ENCODE measurements around the gene MOV10.

Gene MOV10

GRCh38 chr1:112698366-112699310 lies 24.2 kb downstream of the MOV10 start (continued):
- TF ChIP-seq PATZ1 (tag by site-specific recombination; IDR thresholded peaks at IDR 0.05) = peak; percentile 45
- TF ChIP-seq ZNF692 (tag by site-specific recombination; IDR thresholded peaks at IDR 0.05) = no peak
- TF ChIP-seq ZNF138 (tag by site-specific recombination; IDR thresholded peaks at IDR 0.05; ENCODE audit: borderline replicate concordance) = no peak
- TF ChIP-seq KLF9 (tag by site-specific recombination; IDR thresholded peaks at IDR 0.05; ENCODE audit: low read depth) = peak; percentile 35; the same call in 1 of the 2 replicates
- no peak for TF ChIP-seq ZNF214 (tag by site-specific recombination; IDR thresholded peaks at IDR 0.05; ENCODE audit: borderline replicate concordance)
- peak; percentile 85 for TF ChIP-seq ZNF341 (tag by site-specific recombination; IDR thresholded peaks at IDR 0.05; ENCODE audit: low read depth)
- no peak for TF ChIP-seq ZNF776 (tag by site-specific recombination; IDR thresholded peaks at IDR 0.05; ENCODE audit: borderline replicate concordance)
- no peak for TF ChIP-seq ZNF514 (tag by site-specific recombination; IDR thresholded peaks at IDR 0.05)
- peak; percentile 50; the same call in 1 of the 2 replicates for TF ChIP-seq ZBTB20 (tag by site-specific recombination; IDR thresholded peaks at IDR 0.05)
- no peak for TF ChIP-seq ZNF561 (tag by site-specific recombination; IDR thresholded peaks at IDR 0.05; ENCODE audit: borderline replicate concordance)
- no peak for TF ChIP-seq ZNF132 (tag by site-specific recombination; IDR thresholded peaks at IDR 0.05; ENCODE audit: borderline replicate concordance)
- peak; percentile 61 for TF ChIP-seq EGR2 (tag by site-specific recombination; IDR thresholded peaks at IDR 0.05; ENCODE audit: low read depth)
- TF ChIP-seq, protein P1, sequence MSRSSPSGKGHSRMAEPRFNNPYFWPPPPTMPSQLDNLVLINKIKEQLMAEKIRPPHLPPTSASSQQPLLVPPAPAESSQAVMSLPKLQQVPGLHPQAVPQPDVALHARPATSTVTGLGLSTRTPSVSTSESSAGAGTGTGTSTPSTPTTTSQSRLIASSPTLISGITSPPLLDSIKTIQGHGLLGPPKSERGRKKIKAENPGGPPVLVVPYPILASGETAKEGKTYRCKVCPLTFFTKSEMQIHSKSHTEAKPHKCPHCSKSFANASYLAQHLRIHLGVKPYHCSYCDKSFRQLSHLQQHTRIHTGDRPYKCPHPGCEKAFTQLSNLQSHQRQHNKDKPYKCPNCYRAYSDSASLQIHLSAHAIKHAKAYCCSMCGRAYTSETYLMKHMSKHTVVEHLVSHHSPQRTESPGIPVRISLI (tag by site-specific recombination; IDR thresholded peaks at IDR 0.05) = no peak
- TF ChIP-seq SCRT1 (tag by site-specific recombination; IDR thresholded peaks at IDR 0.05; ENCODE audit: borderline replicate concordance) = no peak
- peak; percentile 53 for TF ChIP-seq REST (tag by site-specific recombination; IDR thresholded peaks at IDR 0.05)
